Measurements from ENCODE around the gene ETV6.
"Not testable (repeated sequence)": the region's sequence is repeated elsewhere in the genome, so short reads cannot be mapped to it uniquely, and the experiment has no call there.

ETV6 gene

GRCh38 chr12:11672256-11673191 is 23.1 kb downstream of the ETV6 start:
- FAIRE-seq: no peak

- no peak for FAIRE-seq
Measured at GRCh38 chr12:11673666-11674461, 24.4 kb downstream of the ETV6 start.

GRCh38 chr12:11674894-11675390 is 25.5 kb downstream of the ETV6 start:
- FAIRE-seq: no peak

- FAIRE-seq: no peak
Measured at GRCh38 chr12:11676052-11676451, 26.6 kb downstream of the ETV6 start.

- no peak for FAIRE-seq
Measured at GRCh38 chr12:11677093-11677492, 27.6 kb downstream of the ETV6 start.

GRCh38 chr12:11677752-11678151 is 28.3 kb downstream of the ETV6 start:
- FAIRE-seq: no peak

- FAIRE-seq: no peak
Measured at GRCh38 chr12:11678781-11679180, 29.3 kb downstream of the ETV6 start.

GRCh38 chr12:11681207-11681606 is 31.7 kb downstream of the ETV6 start:
- no peak for FAIRE-seq

GRCh38 chr12:11681695-11682094 is 32.2 kb downstream of the ETV6 start:
- FAIRE-seq: not testable (repeated sequence)

GRCh38 chr12:11684393-11684792 is 34.9 kb downstream of the ETV6 start:
- peak; percentile 65 for FAIRE-seq

- FAIRE-seq: no peak
Measured at GRCh38 chr12:11684811-11685210, 35.3 kb downstream of the ETV6 start.

- no peak for FAIRE-seq
Measured at GRCh38 chr12:11685316-11685715, 35.8 kb downstream of the ETV6 start.

GRCh38 chr12:11685716-11686115 is 36.2 kb downstream of the ETV6 start:
- no peak for FAIRE-seq

- FAIRE-seq: no peak
Measured at GRCh38 chr12:11686120-11686519, 36.6 kb downstream of the ETV6 start.

GRCh38 chr12:11687528-11687927 is 38.1 kb downstream of the ETV6 start:
- FAIRE-seq: no peak

GRCh38 chr12:11688379-11688778 is 38.9 kb downstream of the ETV6 start:
- FAIRE-seq: no peak

GRCh38 chr12:11688831-11689230 is 39.4 kb downstream of the ETV6 start:
- no peak for FAIRE-seq

- FAIRE-seq: no peak
Measured at GRCh38 chr12:11689591-11690186, 40.2 kb downstream of the ETV6 start.

GRCh38 chr12:11693067-11693466 is 43.6 kb downstream of the ETV6 start:
- FAIRE-seq: no peak

- no peak for FAIRE-seq
Measured at GRCh38 chr12:11693601-11694000, 44.1 kb downstream of the ETV6 start.

- no peak for FAIRE-seq
Measured at GRCh38 chr12:11694528-11694927, 45.1 kb downstream of the ETV6 start.

GRCh38 chr12:11695321-11695720 is 45.8 kb downstream of the ETV6 start:
- no peak for FAIRE-seq

- FAIRE-seq: peak; percentile 13
Measured at GRCh38 chr12:11696084-11696483, 46.6 kb downstream of the ETV6 start.
